RCC 7860 (cell line): ENCODE measurements around the gene EXOC3L1.

ENCODE experiments used
- DNase-seq: peaks from one replicate; pipeline ENCODE4 v3.0.0-alpha.2; 2015; ENCODE audit warnings: low spot score
- FAIRE-seq: peaks from 2 replicates; lab custom pipeline; 2012; peaks lifted over from hg19 to GRCh38; lab: Jason Lieb, UNC

The EXOC3L1 gene

GRCh38 chr16:67216612-67217490 is 26.9 kb upstream of the EXOC3L1 start:
- DNase-seq (no peak), FAIRE-seq (no peak)

- DNase-seq (no peak), FAIRE-seq (no peak)
Observed at GRCh38 chr16:67215706-67216105, 25.8 kb upstream of the EXOC3L1 start.

GRCh38 chr16:67213197-67214019 is 23.5 kb upstream of the EXOC3L1 start:
- no peak for FAIRE-seq

GRCh38 chr16:67212766-67213165 is 22.8 kb upstream of the EXOC3L1 start:
- DNase-seq: peak; percentile 35

More at GRCh38 chr16:67213197-67214019, 23.5 kb upstream of the EXOC3L1 start:
- DNase-seq: no peak

GRCh38 chr16:67211674-67212073 is 21.7 kb upstream of the EXOC3L1 start:
- DNase-seq (no peak), FAIRE-seq (no peak)

More at GRCh38 chr16:67212766-67213165, 22.8 kb upstream of the EXOC3L1 start:
- FAIRE-seq: no peak

- no peak for FAIRE-seq
Observed at GRCh38 chr16:67210069-67210937, 20.4 kb upstream of the EXOC3L1 start.

GRCh38 chr16:67209565-67209964 is 19.6 kb upstream of the EXOC3L1 start:
- no peak for FAIRE-seq
- no peak for DNase-seq

More at GRCh38 chr16:67210069-67210937, 20.4 kb upstream of the EXOC3L1 start:
- DNase-seq: no peak

- DNase-seq (no peak), FAIRE-seq (no peak)
Observed at GRCh38 chr16:67208154-67208896, 18.4 kb upstream of the EXOC3L1 start.

- no peak for FAIRE-seq
- peak; percentile 68 for DNase-seq
Observed at GRCh38 chr16:67207249-67208091, 17.5 kb upstream of the EXOC3L1 start.

GRCh38 chr16:67206838-67207248 is 16.9 kb upstream of the EXOC3L1 start:
- FAIRE-seq (no peak), DNase-seq (no peak)

GRCh38 chr16:67206129-67206837 is 16.3 kb upstream of the EXOC3L1 start:
- FAIRE-seq (no peak), DNase-seq (no peak)

- no peak for FAIRE-seq
- DNase-seq: no peak
Observed at GRCh38 chr16:67204076-67204475, 14.1 kb upstream of the EXOC3L1 start.

- DNase-seq (no peak), FAIRE-seq (no peak)
Observed at GRCh38 chr16:67202956-67203493, 13.1 kb upstream of the EXOC3L1 start.

- FAIRE-seq (no peak), DNase-seq (no peak)
Observed at GRCh38 chr16:67202426-67202825, 12.5 kb upstream of the EXOC3L1 start.

- no peak for FAIRE-seq
Observed at GRCh38 chr16:67201411-67202345, 11.7 kb upstream of the EXOC3L1 start.

GRCh38 chr16:67200491-67200890 is 10.6 kb upstream of the EXOC3L1 start:
- DNase-seq (no peak), FAIRE-seq (no peak)

More at GRCh38 chr16:67201411-67202345, 11.7 kb upstream of the EXOC3L1 start:
- no peak for DNase-seq

GRCh38 chr16:67199808-67200198 is 9.9 kb upstream of the EXOC3L1 start:
- no peak for FAIRE-seq
- no peak for DNase-seq
